SU-DHL-6 (cell line): Measurements from ENCODE around the gene DOK7.

Source experiments
- H2AFZ ChIP-seq: fragments of 200-600 bp; sonication (generic); 2 replicates; pipeline ENCODE4 v1.6.1; 2014; ENCODE audit warnings: low read depth, mild to moderate bottlenecking, moderate library complexity, mixed read lengths, antibody characterized with exemption, low read length; ENCODE audit not compliant: severe bottlenecking
- H3F3A ChIP-seq: fragments of 200-600 bp; shearing (Covaris generic); 2 replicates; pipeline ENCODE4 v1.6.0; 2016; ENCODE audit warnings: antibody characterized with exemption, mild to moderate bottlenecking; ENCODE audit not compliant: insufficient read depth
- H3K27ac ChIP-seq: fragments of 200-600 bp; sonication (generic); 2 replicates; pipeline ENCODE4 v1.5.1; 2016; ENCODE audit warnings: low read depth, mild to moderate bottlenecking, low read length, moderate library complexity, mixed read lengths
- H3K27me3 ChIP-seq: fragments of 200-600 bp; sonication (generic), shearing (Covaris generic); 2 replicates; pipeline ENCODE4 v1.6.0; 2014; ENCODE audit warnings: mild to moderate bottlenecking, low read length
- H3K36me3 ChIP-seq: fragments of 200-600 bp; sonication (generic); 2 replicates; pipeline ENCODE4 v1.6.1; 2014; ENCODE audit warnings: mild to moderate bottlenecking, low read length, mixed read lengths
- H3K4me2 ChIP-seq: fragments of 300-600, 200-600 bp; shearing (Covaris generic), sonication (generic); 2 replicates; pipeline ENCODE4 v1.6.0; 2014; ENCODE audit warnings: low read length, low read depth, mild to moderate bottlenecking; ENCODE audit not compliant: poor library complexity, severe bottlenecking
- H3K4me3 ChIP-seq: fragments of 200-600 bp; sonication (generic); 2 replicates; pipeline ENCODE4 v1.5.1; 2014; ENCODE audit warnings: antibody characterized with exemption, low read length, mild to moderate bottlenecking, mixed read lengths; ENCODE audit not compliant: insufficient read depth, poor library complexity, severe bottlenecking
- H3K79me2 ChIP-seq: fragments of 200-600 bp; sonication (generic); 2 replicates; pipeline ENCODE4 v1.6.1; 2014; ENCODE audit warnings: mild to moderate bottlenecking, low read length, moderate library complexity; ENCODE audit not compliant: insufficient read depth
- H3K9ac ChIP-seq: fragments of 200-600 bp; sonication (generic); 2 replicates; pipeline ENCODE4 v1.7.0; 2014; ENCODE audit warnings: mild to moderate bottlenecking, low read length
- H3K9me2 ChIP-seq: fragments of 200-600 bp; sonication (generic); replicated peaks from 2 replicates; pipeline ENCODE4 v1.6.1; 2014; ENCODE audit warnings: low read length; ENCODE audit not compliant: insufficient read depth
- H3K9me3 ChIP-seq: fragments of 200-600 bp; sonication (generic); 2 replicates; pipeline ENCODE4 v1.6.1; 2014; ENCODE audit warnings: low read length, mixed read lengths; ENCODE audit not compliant: insufficient read depth
- H4K20me1 ChIP-seq: fragments of 200-600 bp; sonication (generic); 2 replicates; pipeline ENCODE4 v1.6.1; 2014; ENCODE audit warnings: low read depth, mild to moderate bottlenecking, antibody characterized with exemption, low read length, moderate library complexity, mixed read lengths
- EZH2phosphoT487 ChIP-seq: fragments of 200-600 bp; sonication (generic), shearing (Covaris generic); conservative IDR thresholded peaks from 2 replicates; pipeline ENCODE4 v1.6.1; 2018; ENCODE audit warnings: mild to moderate bottlenecking, antibody characterized with exemption, low read length, moderate library complexity, mixed read lengths
- TF ChIP-seq, protein P1 (sequence below): fragments of 200-600 bp; sonication (generic); IDR thresholded peaks from one replicate; pipeline ENCODE4 v1.5.1; 2017; ENCODE audit warnings: antibody characterized with exemption, mild to moderate bottlenecking, low read length, moderate library complexity; ENCODE audit not compliant: insufficient read depth, poor library complexity, severe bottlenecking

Gene DOK7

DNA sequence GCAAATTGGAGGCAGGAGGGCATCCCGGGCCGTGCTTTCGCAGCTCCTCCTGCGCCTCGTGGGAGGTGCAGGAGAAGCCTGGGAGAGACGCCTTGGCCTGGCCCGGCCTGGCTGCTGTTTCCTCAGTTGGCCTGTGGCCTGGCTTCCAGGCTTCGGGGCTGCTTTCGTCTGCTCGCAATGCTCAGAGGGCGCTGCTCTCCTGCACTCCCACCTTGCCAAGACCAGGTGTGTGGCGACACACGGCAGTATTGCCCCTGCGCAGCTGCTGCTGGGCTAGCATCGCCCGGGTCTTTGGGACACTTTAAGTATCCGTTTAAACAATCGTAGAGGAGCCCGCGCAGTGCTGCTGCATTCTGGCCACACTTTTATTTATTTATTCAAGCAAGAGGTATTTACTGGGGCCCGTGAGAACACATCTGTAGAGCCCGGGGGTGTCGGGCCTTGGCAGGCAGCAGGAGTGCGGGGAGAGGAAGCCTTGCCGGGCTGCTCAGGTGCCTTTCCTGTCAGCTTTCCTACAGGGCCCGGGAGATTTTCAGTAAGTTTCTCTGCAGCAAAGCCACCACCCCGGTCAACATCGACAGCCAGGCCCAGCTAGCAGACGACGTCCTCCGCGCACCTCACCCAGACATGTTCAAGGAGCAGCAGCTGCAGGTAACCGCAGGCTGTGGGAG lies 47.5 kb upstream of the DOK7 start:
- H3F3A ChIP-seq: no peaks in the 10 kb centered on the region
- no peaks in the 10 kb centered on the region for H3K36me3 ChIP-seq
- TF ChIP-seq, protein P1, sequence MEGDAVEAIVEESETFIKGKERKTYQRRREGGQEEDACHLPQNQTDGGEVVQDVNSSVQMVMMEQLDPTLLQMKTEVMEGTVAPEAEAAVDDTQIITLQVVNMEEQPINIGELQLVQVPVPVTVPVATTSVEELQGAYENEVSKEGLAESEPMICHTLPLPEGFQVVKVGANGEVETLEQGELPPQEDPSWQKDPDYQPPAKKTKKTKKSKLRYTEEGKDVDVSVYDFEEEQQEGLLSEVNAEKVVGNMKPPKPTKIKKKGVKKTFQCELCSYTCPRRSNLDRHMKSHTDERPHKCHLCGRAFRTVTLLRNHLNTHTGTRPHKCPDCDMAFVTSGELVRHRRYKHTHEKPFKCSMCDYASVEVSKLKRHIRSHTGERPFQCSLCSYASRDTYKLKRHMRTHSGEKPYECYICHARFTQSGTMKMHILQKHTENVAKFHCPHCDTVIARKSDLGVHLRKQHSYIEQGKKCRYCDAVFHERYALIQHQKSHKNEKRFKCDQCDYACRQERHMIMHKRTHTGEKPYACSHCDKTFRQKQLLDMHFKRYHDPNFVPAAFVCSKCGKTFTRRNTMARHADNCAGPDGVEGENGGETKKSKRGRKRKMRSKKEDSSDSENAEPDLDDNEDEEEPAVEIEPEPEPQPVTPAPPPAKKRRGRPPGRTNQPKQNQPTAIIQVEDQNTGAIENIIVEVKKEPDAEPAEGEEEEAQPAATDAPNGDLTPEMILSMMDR: no peak
- no peak for TF ChIP-seq EZH2phosphoT487
- H3K4me2 ChIP-seq: no peak overlapping the region
- H4K20me1 ChIP-seq: no peaks in the 10 kb centered on the region
- H3K9me2 ChIP-seq: no peaks in the 10 kb centered on the region
- H2AFZ ChIP-seq: no peak overlapping the region
- H3K79me2 ChIP-seq: no peaks in the 10 kb centered on the region
- H3K27me3 ChIP-seq: no peaks in the 10 kb centered on the region
- no peak overlapping the region for H3K27ac ChIP-seq
- no peaks in the 10 kb centered on the region for H3K9me3 ChIP-seq
- no peak overlapping the region for H3K9ac ChIP-seq
- H3K4me3 ChIP-seq: no peak overlapping the region

DNA sequence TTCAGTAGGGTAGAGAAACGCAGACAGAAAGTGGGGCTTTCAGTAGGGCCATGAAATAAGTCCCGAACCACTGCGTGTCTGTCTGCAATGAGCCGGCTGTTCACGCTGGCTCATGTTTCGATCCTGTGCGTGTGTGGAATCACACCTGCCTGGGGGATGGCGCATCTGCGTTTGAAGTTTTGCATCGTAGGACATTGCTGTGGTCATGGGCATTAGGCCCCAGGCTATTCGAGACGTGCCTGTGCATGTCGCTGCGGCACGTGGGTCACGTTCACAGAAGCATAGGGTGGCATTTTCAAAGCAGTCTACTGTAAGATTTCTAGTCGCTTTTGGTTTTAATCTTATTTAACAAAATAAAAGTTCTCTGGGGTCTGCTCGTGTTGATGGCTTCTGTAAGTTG lies 46.8 kb upstream of the DOK7 start:
- H3K4me3 ChIP-seq: no peak overlapping the region
- H3F3A ChIP-seq: no peaks in the 10 kb centered on the region
- H3K27me3 ChIP-seq: no peaks in the 10 kb centered on the region
- no peaks in the 10 kb centered on the region for H3K79me2 ChIP-seq
- H3K27ac ChIP-seq: no peak overlapping the region
- no peaks in the 10 kb centered on the region for H3K9me3 ChIP-seq
- no peaks in the 10 kb centered on the region for H4K20me1 ChIP-seq
- no peak overlapping the region for H2AFZ ChIP-seq
- no peaks in the 10 kb centered on the region for H3K36me3 ChIP-seq
- no peak overlapping the region for H3K4me2 ChIP-seq
- H3K9me2 ChIP-seq: no peaks in the 10 kb centered on the region
- TF ChIP-seq, protein P1: no peak
- no peak for TF ChIP-seq EZH2phosphoT487
- H3K9ac ChIP-seq: no peak overlapping the region

DNA sequence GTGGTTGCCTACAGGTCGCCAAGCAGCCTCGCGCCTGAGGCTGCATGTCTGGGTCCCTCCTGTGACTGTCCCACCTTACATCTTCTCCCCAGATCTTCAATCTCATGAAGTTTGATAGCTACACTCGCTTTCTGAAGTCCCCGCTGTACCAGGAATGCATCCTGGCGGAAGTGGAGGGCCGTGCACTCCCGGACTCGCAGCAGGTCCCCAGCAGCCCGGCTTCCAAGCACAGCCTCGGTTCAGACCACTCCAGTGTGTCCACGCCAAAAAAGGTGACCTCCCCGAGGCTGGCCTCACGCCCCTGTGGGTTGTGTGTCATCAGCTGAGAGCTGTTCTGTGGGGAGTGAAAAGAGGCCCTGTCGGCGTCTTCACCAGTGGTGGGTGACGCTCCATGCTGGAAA lies 46.3 kb upstream of the DOK7 start:
- no peak overlapping the region for H3K4me3 ChIP-seq
- H3K36me3 ChIP-seq: no peaks in the 10 kb centered on the region
- no peaks in the 10 kb centered on the region for H3F3A ChIP-seq
- TF ChIP-seq, protein P1: no peak
- TF ChIP-seq EZH2phosphoT487: no peak
- H3K9me3 ChIP-seq: no peaks in the 10 kb centered on the region
- no peak overlapping the region for H2AFZ ChIP-seq
- H3K9me2 ChIP-seq: no peaks in the 10 kb centered on the region
- no peak overlapping the region for H3K27ac ChIP-seq
- no peak overlapping the region for H3K9ac ChIP-seq
- H3K79me2 ChIP-seq: no peaks in the 10 kb centered on the region
- H3K4me2 ChIP-seq: no peak overlapping the region
- H3K27me3 ChIP-seq: no peaks in the 10 kb centered on the region
- H4K20me1 ChIP-seq: no peaks in the 10 kb centered on the region
